Ishikawa (cell line): ENCODE results near the gene CPNE2.

Experiments
- CEBPB ChIP-seq: IDR thresholded peaks from 2 replicates; pipeline ENCODE4 v1.6.1; 2012
- CREB1 ChIP-seq: IDR thresholded peaks from 2 replicates; pipeline ENCODE4 v1.6.1; 2012; ENCODE audit warnings: low read depth
- EGR1 ChIP-seq: IDR thresholded peaks from 2 replicates; pipeline ENCODE4 v1.6.1; 2012
- EP300 ChIP-seq: IDR thresholded peaks from 2 replicates; pipeline ENCODE4 v1.6.1; 2012; ENCODE audit warnings: borderline replicate concordance
- FOXM1 ChIP-seq: IDR thresholded peaks from 2 replicates; pipeline ENCODE4 v1.6.1; 2012; ENCODE audit warnings: low read depth, borderline replicate concordance
- NFIC ChIP-seq: IDR thresholded peaks from 2 replicates; pipeline ENCODE4 v1.6.1; 2012
- RAD21 ChIP-seq: IDR thresholded peaks from 2 replicates; pipeline ENCODE4 v1.6.1; 2012; ENCODE audit warnings: low read depth
- TAF1 ChIP-seq: IDR thresholded peaks from 2 replicates; pipeline ENCODE4 v1.6.1; 2012; ENCODE audit warnings: low read depth, mild to moderate bottlenecking
- TCF12 ChIP-seq: IDR thresholded peaks from 2 replicates; pipeline ENCODE4 v1.6.1; 2012; ENCODE audit warnings: low read depth
- TEAD4 ChIP-seq: IDR thresholded peaks from 2 replicates; pipeline ENCODE4 v1.6.1; 2012
- YY1 ChIP-seq: IDR thresholded peaks from 2 replicates; pipeline ENCODE4 v1.6.1; 2012; ENCODE audit warnings: low read depth
- ZBTB7A ChIP-seq: IDR thresholded peaks from 2 replicates; pipeline ENCODE4 v1.6.1; 2012; ENCODE audit warnings: low read depth
- TF ChIP-seq, protein P1 (sequence below): IDR thresholded peaks from 2 replicates; pipeline ENCODE4 v1.6.1; 2012
- TF ChIP-seq, protein P2 (sequence below): IDR thresholded peaks from 2 replicates; pipeline ENCODE4 v1.6.1; 2012; ENCODE audit warnings: low read depth, mild to moderate bottlenecking
- TF ChIP-seq, protein P3 (sequence below): IDR thresholded peaks from 2 replicates; pipeline ENCODE4 v1.6.1; 2012

The CPNE2 gene

GRCh38 chr16:57149391-57149790 is 57.0 kb downstream of the CPNE2 start:
- no peak for TF ChIP-seq RAD21
- no peak for TF ChIP-seq ZBTB7A
- no peak for TF ChIP-seq TAF1
- no peak for TF ChIP-seq YY1
- TF ChIP-seq, protein P1, sequence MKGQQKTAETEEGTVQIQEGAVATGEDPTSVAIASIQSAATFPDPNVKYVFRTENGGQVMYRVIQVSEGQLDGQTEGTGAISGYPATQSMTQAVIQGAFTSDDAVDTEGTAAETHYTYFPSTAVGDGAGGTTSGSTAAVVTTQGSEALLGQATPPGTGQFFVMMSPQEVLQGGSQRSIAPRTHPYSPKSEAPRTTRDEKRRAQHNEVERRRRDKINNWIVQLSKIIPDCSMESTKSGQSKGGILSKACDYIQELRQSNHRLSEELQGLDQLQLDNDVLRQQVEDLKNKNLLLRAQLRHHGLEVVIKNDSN = no peak
- TF ChIP-seq, protein P2, sequence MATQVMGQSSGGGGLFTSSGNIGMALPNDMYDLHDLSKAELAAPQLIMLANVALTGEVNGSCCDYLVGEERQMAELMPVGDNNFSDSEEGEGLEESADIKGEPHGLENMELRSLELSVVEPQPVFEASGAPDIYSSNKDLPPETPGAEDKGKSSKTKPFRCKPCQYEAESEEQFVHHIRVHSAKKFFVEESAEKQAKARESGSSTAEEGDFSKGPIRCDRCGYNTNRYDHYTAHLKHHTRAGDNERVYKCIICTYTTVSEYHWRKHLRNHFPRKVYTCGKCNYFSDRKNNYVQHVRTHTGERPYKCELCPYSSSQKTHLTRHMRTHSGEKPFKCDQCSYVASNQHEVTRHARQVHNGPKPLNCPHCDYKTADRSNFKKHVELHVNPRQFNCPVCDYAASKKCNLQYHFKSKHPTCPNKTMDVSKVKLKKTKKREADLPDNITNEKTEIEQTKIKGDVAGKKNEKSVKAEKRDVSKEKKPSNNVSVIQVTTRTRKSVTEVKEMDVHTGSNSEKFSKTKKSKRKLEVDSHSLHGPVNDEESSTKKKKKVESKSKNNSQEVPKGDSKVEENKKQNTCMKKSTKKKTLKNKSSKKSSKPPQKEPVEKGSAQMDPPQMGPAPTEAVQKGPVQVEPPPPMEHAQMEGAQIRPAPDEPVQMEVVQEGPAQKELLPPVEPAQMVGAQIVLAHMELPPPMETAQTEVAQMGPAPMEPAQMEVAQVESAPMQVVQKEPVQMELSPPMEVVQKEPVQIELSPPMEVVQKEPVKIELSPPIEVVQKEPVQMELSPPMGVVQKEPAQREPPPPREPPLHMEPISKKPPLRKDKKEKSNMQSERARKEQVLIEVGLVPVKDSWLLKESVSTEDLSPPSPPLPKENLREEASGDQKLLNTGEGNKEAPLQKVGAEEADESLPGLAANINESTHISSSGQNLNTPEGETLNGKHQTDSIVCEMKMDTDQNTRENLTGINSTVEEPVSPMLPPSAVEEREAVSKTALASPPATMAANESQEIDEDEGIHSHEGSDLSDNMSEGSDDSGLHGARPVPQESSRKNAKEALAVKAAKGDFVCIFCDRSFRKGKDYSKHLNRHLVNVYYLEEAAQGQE = no peak
- TF ChIP-seq, protein P3, sequence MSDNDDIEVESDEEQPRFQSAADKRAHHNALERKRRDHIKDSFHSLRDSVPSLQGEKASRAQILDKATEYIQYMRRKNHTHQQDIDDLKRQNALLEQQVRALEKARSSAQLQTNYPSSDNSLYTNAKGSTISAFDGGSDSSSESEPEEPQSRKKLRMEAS = no peak
- TF ChIP-seq CEBPB = no peak
- TF ChIP-seq CREB1 = no peak
- no peak for TF ChIP-seq FOXM1
- TF ChIP-seq NFIC = no peak
- no peak for TF ChIP-seq EGR1

GRCh38 chr16:57150682-57151330 is 58.4 kb downstream of the CPNE2 start:
- TF ChIP-seq, protein P3 = no peak; the same call in 1 of the 2 replicates
- TF ChIP-seq, protein P2 = no peak
- no peak for TF ChIP-seq EGR1
- TF ChIP-seq CREB1 = no peak
- peak; percentile 54; the same call in 1 of the 2 replicates for TF ChIP-seq NFIC
- peak; percentile 69 for TF ChIP-seq TEAD4

DNA sequence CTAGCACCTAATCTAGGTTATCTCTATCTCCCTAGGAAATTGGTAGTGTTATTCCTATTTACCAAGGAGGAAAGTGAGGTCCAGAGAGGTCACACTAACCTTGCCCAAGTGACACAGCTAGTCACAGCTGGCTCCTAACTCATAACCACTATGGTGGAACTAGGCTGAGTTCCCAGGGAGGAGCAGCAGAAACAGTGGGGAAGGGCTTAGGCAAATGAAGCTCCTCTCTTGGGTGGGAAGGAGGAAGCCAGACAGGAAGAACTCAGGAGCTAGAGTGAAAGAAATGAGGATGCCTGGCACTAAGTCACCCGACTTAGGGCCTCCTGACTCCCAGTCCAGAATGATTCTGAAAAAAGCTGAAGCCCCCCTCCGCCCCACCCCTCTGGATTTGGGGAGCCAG is 59.0 kb downstream of the CPNE2 start:
- TF ChIP-seq FOXM1 = no peak
- no peak for TF ChIP-seq TAF1
- TF ChIP-seq, protein P3 = no peak
- TF ChIP-seq, protein P1 = no peak
- TF ChIP-seq CEBPB = no peak
- TF ChIP-seq EGR1 = no peak
- TF ChIP-seq CREB1 = no peak
- no peak for TF ChIP-seq EP300
- TF ChIP-seq, protein P2 = no peak
- TF ChIP-seq TCF12 = no peak
- no peak for TF ChIP-seq YY1
- TF ChIP-seq NFIC = no peak
- no peak for TF ChIP-seq TEAD4
- TF ChIP-seq RAD21 = no peak
